GM21528 (cell line): ENCODE results near the gene MACROD1.

Experiments used
- ATAC-seq: cut with Tn5 transposase; IDR thresholded peaks from one replicate; pipeline ENCODE4 v1.9.1; 2021; ENCODE audit warnings: mild to moderate bottlenecking, moderate library complexity; ENCODE audit not compliant: unreplicated experiment, low FRiP score

The MACROD1 gene

DNA sequence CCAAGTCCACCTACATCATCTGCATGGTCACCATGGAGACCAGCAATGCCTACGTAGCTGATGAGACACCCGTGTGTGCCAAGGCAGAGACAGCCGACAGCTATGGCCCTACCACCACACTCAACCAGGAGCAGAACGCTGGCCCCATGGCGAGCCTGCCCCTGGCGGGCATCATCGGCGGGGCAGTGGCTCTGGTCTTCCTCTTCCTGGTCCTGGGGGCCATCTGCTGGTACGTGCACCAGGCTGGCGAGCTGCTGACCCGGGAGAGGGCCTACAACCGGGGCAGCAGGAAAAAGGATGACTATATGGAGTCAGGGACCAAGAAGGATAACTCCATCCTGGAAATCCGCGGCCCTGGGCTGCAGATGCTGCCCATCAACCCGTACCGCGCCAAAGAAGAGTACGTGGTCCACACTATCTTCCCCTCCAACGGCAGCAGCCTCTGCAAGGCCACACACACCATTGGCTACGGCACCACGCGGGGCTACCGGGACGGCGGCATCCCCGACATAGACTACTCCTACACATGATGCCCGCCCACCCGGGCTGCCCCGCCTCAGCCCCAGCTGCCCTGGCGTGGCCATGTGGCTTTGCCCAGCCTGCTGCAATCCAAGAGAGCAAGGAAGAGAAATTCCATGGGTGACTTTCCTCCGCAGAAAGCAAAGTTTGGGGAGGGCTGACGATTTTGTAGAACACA is 48.0 kb downstream of the MACROD1 start:
- no peak for ATAC-seq

DNA sequence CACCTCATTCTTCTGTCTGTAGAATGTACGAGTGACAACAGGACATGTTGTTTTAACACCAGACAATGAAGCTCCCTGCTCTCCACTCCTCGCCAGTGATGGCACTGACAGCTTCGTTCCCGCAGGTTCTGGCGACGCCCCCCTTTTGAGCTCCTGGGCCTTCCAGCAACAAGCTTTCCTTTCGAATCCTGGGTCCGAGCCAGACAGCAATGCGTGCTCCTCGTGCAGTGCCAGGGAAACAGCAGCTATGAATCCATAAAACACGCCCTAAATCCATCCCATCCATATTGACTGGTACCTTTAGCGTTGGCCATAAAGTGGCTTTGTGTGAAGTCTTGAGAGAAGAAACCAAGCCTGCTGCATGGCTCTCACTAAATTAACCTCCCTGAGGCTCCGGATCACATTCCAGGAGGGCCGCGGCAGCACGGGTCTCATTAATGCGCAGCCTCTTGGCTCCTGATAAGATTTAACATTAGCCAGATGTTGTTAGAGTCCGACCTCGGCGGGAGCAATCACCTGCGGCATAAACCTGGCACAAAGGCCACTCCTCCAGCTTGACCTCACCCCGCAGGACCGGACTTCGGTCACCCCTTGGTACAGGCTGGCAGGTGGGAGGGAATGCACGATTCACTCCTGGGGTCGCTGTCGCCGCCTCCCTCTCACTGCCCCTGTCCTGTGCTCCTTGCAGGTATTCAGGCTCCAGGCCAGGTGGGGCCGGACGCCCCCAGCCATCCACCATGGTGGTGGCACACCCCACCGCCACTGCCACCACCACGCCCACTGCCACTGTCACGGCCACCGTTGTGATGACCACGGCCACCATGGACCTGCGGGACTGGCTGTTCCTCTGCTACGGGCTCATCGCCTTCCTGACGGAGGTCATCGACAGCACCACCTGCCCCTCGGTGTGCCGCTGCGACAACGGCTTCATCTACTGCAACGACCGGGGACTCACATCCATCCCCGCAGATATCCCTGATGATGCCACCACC is 50.1 kb downstream of the MACROD1 start:
- ATAC-seq = no peak

DNA sequence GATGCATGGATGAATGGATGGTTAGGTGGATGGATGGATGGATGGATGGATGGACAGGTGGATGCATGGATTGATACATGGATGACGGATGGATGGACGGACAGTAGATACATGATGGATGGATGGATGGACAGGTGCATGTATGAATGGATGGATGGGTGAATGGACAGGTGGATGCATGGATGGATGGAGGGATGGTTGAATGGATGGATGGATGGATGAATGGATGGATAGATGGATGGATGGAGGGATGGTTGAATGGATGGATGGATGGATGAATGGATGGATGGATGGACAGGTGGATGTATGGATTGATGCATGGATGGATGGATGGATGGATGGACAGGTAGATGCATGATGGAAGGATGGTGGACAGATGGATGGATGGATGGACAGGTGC is 51.7 kb downstream of the MACROD1 start:
- ATAC-seq = no peak

DNA sequence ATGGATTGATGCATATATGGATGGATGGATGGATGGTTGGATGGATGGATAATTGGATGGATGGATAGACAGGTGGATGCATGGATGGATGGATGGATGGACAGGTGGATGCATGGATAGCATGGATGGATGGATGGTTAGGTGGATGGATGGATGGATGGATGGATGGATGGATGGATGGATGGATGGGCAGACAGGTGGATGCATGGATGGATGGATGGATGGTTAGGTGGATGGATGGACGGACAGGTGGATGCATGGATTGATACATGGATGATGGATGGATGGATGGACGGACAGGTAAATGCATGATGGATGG is 52.5 kb downstream of the MACROD1 start:
- no peak for ATAC-seq

DNA sequence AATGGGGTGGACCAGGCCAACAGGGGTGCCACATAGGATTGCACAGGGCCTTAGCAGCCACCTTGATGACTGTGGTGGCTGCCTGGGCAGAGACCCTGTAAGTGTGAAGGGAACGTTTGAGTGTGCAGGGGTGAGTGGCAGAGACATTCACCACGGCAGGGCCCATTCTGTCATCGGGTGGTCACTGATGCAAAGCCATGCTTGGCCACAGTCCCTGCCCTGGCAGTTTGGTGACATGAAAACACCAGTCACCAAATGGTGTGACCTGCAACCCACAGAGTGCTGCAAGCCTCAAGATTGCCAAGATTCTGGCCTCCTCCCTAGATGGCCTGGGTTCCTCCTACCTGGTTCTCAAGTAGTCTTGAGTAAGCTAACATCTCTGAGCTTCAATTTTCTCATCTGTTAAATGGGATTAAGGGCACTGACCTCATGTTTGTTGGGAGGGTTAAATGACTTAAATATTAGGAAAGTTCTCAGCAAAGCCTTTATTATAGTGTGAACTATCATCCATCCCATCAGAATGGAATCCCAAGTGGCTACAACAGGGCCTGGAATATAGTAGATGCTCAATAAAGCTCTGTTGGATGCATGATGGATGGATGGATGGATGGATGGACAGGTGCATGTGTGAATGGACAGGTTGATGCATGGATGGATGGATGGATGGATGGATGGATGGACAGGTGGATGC is 53.0 kb downstream of the MACROD1 start:
- no peak for ATAC-seq

DNA sequence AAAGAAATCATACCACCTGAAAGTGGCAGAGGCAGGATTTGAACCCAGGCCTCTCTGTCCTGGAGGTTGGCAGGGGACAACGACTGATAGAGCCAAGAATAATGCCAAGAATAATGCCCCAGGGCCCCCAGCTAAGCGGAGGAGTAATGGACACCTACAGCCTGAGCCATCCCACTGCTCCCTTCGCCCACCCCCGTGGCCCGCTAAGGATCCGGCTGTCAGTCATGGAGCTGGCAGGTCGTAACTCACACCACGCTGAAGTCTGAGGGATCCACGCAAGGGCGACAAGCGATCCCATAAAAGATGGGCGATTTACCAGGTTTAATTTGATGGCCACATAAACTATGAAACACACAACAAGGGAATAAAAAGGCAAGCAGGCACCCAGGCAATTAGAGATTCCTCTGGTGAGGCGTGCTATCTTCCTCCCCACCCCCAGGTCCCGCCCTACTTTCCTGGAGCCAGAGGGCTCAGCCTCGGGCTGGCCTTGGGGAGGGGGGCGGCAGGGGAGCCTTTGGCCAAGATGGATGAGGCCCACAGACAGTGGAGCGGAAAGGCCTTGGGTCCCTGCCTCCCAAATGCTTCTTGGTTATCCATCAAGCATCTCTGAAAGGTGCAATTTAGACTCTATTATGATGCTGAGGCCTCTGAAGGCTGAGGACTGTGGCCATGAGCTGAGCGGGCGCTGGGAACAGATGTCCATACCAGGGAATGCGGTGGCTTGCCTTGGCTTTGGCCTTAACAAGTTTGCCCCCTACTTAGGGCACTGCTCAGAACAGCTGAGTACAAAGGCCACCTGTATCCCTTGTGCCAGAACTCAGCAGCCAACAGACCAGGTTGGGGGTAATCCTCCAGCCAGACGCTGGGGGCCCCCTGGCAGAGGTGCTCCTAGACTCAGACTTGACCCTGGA is 55.2 kb downstream of the MACROD1 start:
- ATAC-seq = no peak

DNA sequence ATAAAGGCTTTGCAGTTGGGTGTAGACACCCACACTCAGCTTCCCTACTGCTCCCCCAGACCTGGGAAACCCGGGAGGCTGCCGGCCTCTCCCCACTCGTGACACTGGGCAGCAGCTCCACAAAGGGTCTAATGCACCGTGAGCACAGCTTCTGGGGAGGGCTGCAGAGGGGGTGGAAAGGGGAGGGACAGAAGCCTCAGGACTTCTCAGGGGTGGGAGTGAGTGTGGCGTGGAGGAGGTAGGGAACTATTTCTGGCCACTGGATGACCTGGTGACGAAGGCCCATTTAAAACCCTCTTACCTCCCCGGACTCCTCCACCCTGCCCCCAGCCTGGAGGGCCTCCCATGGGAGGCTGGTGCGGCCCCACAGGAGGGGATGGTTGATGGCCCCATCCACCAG is 56.6 kb downstream of the MACROD1 start:
- ATAC-seq = no peak

DNA sequence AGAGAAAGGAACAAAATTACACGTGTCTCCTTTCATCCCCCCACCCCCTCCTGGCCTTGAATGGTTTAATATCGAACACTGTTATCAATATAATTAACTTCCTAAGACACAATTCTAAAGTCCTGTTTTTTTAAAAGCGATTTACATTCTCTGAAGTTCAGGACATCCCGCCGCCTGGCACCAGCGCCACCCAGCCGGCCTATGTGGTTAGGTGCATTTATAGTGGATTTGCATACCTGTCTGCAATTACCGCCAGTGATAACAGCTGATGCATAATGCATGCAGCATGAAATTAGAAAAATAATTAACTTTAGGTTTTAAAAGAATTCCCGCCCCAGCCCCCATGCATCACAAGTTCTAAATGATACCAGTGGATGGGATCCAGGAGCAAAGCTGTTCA is 58.6 kb downstream of the MACROD1 start:
- no peak for ATAC-seq

DNA sequence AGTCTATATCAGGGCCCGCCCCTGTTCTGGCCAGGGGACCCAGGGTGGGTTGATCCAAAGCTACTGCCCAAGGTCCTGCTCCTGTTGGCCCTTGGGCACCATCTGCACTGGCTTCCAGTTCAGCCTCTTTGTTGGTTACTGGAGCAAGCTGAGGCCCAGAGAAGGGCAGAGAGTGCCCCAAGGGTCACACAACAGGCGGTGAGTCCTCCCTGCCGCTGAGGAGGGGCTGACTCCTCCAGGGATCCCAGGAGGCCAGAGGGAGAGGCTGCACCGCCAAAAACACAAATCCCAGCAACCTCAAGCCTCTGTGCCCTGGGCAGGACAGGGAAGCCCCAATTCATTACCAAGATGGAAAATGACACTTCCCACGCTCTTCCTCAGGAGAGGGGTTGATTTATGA is 61.3 kb downstream of the MACROD1 start:
- ATAC-seq = no peak

DNA sequence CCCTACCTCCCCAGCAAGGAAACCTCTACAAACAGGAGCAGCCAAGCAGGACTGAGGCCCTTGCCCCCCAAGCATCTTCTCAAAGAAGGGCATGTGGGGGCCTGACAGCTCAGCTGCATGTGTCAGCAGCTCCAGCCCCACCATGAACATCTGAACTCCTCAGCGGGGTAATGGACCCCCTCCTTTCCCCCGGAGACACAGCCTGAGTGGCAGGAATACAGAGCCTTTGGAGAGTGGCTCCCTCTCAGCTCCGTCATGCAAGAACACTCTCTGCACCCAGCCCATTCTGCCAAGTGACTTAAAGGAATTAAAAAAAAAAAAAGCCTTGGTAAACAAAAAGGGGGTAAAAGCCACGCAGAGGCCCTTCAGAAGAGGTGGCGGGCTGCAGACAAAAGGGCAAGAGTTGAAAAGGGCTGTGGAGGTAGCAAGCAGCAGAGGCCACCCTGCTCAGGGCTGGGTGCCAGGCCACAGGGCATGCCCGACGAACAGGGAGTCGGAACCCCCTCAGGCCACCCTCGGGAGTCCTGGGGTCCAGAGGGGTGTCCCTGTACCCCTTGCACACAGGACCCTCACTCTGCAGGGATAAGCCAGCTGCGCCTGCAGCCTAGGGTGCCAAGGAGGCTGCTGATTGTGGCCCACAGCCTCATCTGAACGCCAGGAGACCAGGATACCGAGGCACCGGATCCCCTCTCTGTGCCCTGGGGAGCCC is 62.5 kb downstream of the MACROD1 start:
- ATAC-seq = no peak

DNA sequence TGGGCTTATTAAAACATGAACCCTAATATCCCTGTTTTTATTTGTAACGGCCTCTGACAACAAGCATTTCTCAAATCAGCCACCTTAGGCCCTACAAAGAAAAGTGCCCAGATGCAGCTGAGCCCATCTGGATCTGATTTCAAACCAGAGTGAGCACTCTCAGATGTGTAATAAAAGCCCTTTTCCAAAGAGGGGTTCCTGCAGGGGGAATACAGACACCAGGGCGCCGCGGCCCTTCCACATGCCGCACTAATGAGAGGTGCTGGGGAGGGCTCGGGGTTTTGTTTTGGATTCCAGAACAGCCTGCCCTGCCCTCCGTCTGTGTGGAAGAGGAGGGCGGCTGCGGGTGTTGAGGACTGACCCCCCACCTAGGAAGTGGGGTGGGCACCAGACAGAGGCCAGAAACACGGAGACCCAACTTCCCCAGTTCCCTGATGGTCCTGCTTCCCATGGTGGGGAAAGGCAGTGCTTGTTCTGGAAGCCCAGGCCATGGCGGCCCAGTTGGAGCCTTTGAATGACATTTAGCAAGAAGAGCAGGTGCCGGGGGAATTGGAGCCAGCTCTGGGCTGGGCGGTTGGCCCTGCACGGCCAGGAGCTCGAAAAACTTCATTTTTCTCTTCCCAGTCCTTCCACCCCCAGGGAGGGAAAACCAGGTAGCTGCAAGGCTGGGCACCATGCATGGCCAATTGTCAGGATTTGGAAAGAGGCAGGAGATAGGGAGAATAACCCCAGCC is 63.7 kb downstream of the MACROD1 start:
- ATAC-seq = no peak

DNA sequence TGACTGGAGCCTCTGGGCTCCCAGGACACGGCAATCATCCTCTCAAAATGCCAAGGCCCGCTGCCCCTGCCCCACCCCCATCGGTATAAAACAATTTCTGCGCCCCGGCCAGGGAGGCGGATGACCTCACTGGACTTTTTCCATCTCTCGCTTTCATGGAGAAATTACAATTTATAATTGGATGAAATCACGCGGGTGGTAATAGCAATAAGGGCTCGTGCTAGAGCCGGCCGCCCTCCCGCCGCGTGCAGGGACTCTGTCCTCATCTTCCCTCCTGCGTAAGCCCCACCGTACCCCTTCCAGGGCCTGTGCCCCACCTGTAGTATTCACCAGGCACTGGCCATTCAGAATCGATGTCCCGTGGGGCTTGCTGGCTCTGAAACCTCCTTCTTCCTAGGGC is 64.5 kb downstream of the MACROD1 start:
- no peak for ATAC-seq

DNA sequence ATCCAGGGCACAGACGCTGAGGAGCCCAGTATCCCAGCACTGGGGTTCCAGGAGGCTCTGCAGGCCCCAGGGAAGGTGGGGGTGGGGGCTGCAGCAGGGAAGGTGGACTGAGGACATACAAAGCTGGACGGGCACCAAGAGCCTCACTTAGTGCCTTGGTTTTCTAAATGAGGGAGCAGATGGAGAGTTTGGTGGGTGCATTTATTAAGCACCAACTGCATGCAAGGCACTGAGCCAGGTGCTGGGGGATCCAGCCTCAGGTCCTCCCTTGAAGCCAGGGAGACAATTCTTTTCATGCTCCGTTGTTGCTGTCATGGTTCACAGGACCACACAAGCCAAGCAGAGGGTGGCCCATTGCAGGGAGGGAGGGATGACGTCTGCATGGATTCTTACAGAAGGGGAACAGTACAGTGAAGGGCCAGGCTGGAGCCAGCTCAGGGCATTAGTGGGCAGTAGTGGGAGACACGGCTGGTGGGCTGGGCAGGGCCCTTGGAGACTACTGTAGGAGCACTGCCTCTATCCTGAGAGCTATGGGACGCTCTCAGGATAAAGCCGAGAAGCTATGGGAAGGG is 65.0 kb downstream of the MACROD1 start:
- ATAC-seq = no peak

DNA sequence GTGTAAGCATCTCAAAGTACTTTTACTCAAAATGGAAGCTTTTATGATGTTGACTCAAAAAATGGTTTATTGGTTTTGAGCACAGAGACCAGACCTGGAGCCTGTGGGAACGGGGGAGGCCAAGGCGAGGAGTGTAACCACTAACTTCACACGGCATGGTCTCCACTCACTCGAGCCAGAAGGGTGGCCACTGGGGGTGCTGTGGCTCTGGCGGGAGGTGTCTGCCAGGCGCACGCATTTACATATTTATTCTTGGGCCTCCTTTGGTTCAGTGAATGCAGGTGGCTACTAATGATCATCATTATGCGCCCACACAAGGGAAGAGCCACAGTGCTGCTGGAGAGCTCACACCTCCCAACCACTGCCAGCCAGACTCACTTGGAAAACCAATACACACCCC is 65.6 kb downstream of the MACROD1 start:
- ATAC-seq = no peak

DNA sequence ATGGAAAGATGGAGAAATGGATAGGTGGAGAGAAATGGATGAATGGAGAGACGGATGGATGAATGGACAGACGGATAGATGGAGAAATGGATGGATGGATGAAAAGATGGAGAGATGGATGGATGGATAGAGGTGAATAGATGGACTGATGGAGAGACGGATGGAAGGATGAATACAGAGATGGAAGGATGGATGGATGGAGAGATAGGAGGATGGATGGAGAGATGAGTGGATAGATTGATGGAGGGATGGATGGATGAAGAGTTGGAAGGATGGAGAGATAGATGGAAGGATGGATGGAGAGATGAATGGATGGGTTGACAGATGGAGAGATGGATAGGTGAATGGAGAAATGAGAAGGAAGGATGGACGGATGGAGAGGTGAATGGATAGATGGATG is 66.5 kb downstream of the MACROD1 start:
- no peak for ATAC-seq

DNA sequence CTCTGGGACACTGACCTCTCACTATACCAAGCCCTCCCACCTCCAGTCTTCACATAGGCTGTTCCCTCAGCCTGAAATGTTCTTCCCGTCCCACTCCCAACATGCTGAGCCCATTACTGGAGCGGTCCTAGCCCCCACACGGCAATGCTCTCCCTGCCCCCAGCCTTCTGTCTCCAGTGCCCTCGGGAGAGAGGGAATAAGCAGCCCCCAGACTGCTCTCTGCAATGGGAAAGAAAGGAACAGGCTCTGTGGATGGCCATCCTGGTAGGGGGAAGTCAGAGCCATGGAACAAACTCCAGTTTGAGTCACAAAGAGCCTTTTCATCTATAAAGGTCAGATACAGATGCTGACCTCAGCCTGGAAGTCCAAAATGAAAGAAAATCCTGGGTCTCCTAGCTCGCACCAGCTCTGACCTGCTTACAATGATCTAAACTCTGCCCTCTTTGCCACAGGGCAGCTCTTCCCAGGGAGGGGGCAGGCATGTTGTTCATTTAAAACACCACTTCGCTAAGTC is 67.5 kb downstream of the MACROD1 start:
- no peak for ATAC-seq

DNA sequence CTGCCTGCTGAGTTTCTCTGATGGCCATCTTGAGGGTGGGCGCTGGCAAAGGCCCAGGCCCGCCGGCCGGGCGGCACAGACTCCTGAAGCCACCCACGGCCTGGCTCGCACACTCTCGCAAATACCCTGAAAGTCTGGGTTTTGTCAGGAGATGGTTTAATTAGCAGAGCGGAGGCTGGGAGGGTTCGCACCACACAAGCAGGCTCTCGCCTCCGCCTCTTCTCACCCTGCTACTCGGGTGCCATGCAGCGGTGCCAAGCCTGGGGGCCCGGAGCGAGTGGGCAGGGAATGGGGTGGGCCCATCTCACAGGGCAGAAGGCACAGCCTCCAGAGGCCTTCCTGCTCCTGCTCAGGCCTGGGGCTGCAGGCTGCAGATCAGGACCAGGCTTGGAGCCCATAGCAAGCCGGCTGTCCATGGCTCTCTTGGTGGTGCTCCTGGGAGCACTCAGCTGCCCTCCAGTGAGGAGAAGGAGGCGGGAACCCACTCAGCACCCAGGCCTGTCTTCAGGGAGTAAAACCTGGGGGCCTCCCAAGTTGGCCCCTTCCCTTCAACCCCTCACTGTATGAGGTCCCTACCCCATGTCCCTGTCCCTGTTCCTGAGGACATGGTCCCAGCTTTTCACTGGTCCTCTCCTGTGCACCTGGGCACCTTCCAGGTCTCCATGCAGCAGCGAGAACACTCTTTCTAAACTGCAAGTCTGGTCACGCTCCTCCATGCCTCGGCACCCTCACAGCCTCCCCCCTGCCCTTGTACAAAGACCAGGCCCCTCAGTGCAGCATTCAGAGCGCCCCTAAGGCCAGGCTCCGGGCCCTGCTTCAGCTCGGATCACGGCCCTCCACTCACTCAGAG is 68.2 kb downstream of the MACROD1 start:
- ATAC-seq = no peak

DNA sequence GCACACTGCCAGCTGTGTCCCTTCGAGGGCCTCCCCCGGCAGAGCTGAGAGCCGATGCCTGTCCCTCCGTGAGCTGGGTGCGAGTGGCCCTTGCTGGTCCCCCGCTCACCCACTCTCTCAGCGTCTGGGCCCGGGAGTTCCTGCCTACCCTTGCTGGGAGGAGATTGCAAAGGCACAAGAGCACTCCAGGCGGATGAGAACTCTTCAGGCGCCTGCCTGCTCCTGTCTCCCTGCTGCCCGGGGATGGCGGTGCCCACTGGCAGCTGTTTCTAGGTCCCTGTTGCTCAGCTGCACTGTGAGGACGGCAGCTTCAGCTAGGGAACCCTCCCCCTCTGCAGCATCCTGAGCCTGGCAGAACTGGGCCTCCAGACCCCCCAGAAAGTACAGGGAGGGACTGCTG is 69.1 kb downstream of the MACROD1 start:
- no peak for ATAC-seq
